ENCODE measurements around the gene HERC6. TPM values are rescaled to one million over a fixed set of nuclear protein-coding genes. Genes with fewer than 3 reads are reported as not detected.

Gene HERC6
- polyA plus RNA-seq, 1 donor from 2014 or later = 0.33 TPM

- TF ChIP-seq POLR2AphosphoS5 (IDR thresholded peaks at IDR 0.05) = no peak
- no peak for TF ChIP-seq TAF1 (IDR thresholded peaks at IDR 0.05; ENCODE audit: low read depth)
- no peak for TF ChIP-seq EZH2 (IDR thresholded peaks at IDR 0.05; ENCODE audit: borderline replicate concordance, insufficient read depth, low read length, poor library complexity, severe bottlenecking)
- no peak for TF ChIP-seq RAD21 (conservative IDR thresholded peaks at IDR 0.05)
- TF ChIP-seq SMC3 (conservative IDR thresholded peaks at IDR 0.05; ENCODE audit: poor library complexity) = no peak
- no peak for TF ChIP-seq MXI1 (conservative IDR thresholded peaks at IDR 0.05; ENCODE audit: poor library complexity, severe bottlenecking)
- TF ChIP-seq REST (IDR thresholded peaks at IDR 0.05; ENCODE audit: borderline replicate concordance) = no peak
- no peak for TF ChIP-seq EP300 (conservative IDR thresholded peaks at IDR 0.05; ENCODE audit: poor library complexity, severe bottlenecking)
- TF ChIP-seq CTCF (IDR thresholded peaks at IDR 0.05; ENCODE audit: poor library complexity, severe bottlenecking) = no peak
- no peaks in the 10 kb centered on the region for H3F3A ChIP-seq (ENCODE audit: insufficient read depth, low read length, poor library complexity, severe bottlenecking)
Observed at GRCh38 chr4:88414755-88415154, 36.1 kb downstream of the HERC6 start.

GRCh38 chr4:88415982-88416381 is 37.3 kb downstream of the HERC6 start:
- H3K9ac ChIP-seq (ENCODE audit: low read length) = no peak overlapping the region
- H3K4me2 ChIP-seq (ENCODE audit: low read length) = no peak overlapping the region
- no peaks in the 10 kb centered on the region for H3K36me3 ChIP-seq (ENCODE audit: insufficient read depth, low read length)
- H3K9me2 ChIP-seq (ENCODE audit: insufficient read depth, low read length) = no peaks in the 10 kb centered on the region
- no peak overlapping the region for H3K4me3 ChIP-seq (ENCODE audit: low read length)
- H4K20me1 ChIP-seq (ENCODE audit: insufficient read depth) = no peaks in the 10 kb centered on the region
- H3F3A ChIP-seq (ENCODE audit: insufficient read depth, low read length, poor library complexity, severe bottlenecking) = no peaks in the 10 kb centered on the region
- no peaks in the 10 kb centered on the region for H3K79me2 ChIP-seq (replicated peaks; ENCODE audit: insufficient read depth, low read length)
- TF ChIP-seq POLR2AphosphoS5 (IDR thresholded peaks at IDR 0.05) (no peak), MXI1 (conservative IDR thresholded peaks at IDR 0.05; ENCODE audit: poor library complexity, severe bottlenecking) (no peak), RAD21 (conservative IDR thresholded peaks at IDR 0.05) (no peak), TAF1 (IDR thresholded peaks at IDR 0.05; ENCODE audit: low read depth) (no peak), SMC3 (conservative IDR thresholded peaks at IDR 0.05; ENCODE audit: poor library complexity) (no peak), REST (IDR thresholded peaks at IDR 0.05; ENCODE audit: borderline replicate concordance) (no peak), EP300 (conservative IDR thresholded peaks at IDR 0.05; ENCODE audit: poor library complexity, severe bottlenecking) (no peak), EZH2 (IDR thresholded peaks at IDR 0.05; ENCODE audit: borderline replicate concordance, insufficient read depth, low read length, poor library complexity, severe bottlenecking) (no peak), CTCF (IDR thresholded peaks at IDR 0.05; ENCODE audit: poor library complexity, severe bottlenecking) (no peak)
- H3K9me3 ChIP-seq (ENCODE audit: low read length) = no peaks in the 10 kb centered on the region
- no peak overlapping the region for H2AFZ ChIP-seq (ENCODE audit: low read depth, low read length)
- no peaks in the 10 kb centered on the region for H3K27me3 ChIP-seq (ENCODE audit: insufficient read depth, low read depth, low read length)
- no peak overlapping the region for H3K27ac ChIP-seq (ENCODE audit: low read length)

More at GRCh38 chr4:88414755-88415154, 36.1 kb downstream of the HERC6 start:
- no peaks in the 10 kb centered on the region for H3K9me3 ChIP-seq (ENCODE audit: low read length)
- H3K27ac ChIP-seq (ENCODE audit: low read length) = no peak overlapping the region
- H3K9me2 ChIP-seq (ENCODE audit: insufficient read depth, low read length) = no peaks in the 10 kb centered on the region
- no peak overlapping the region for H2AFZ ChIP-seq (ENCODE audit: low read depth, low read length)
- H3K27me3 ChIP-seq (ENCODE audit: insufficient read depth, low read depth, low read length) = no peaks in the 10 kb centered on the region
- no peaks in the 10 kb centered on the region for H3K36me3 ChIP-seq (ENCODE audit: insufficient read depth, low read length)
- H3K9ac ChIP-seq (ENCODE audit: low read length) = no peak overlapping the region
- no peak overlapping the region for H3K4me3 ChIP-seq (ENCODE audit: low read length)
- no peak overlapping the region for H3K4me2 ChIP-seq (ENCODE audit: low read length)
- H4K20me1 ChIP-seq (ENCODE audit: insufficient read depth) = no peaks in the 10 kb centered on the region
- H3K79me2 ChIP-seq (replicated peaks; ENCODE audit: insufficient read depth, low read length) = no peaks in the 10 kb centered on the region

All from neural cell (in vitro differentiated cells).